GM18519 (cell line): ENCODE data around the gene MAP3K14.

Experiments
- ATAC-seq: cut with Tn5 transposase; IDR thresholded peaks from one replicate; pipeline ENCODE4 v1.9.1; 2021; ENCODE audit warnings: mild to moderate bottlenecking, moderate library complexity; ENCODE audit not compliant: unreplicated experiment, low FRiP score

The MAP3K14 gene

DNA sequence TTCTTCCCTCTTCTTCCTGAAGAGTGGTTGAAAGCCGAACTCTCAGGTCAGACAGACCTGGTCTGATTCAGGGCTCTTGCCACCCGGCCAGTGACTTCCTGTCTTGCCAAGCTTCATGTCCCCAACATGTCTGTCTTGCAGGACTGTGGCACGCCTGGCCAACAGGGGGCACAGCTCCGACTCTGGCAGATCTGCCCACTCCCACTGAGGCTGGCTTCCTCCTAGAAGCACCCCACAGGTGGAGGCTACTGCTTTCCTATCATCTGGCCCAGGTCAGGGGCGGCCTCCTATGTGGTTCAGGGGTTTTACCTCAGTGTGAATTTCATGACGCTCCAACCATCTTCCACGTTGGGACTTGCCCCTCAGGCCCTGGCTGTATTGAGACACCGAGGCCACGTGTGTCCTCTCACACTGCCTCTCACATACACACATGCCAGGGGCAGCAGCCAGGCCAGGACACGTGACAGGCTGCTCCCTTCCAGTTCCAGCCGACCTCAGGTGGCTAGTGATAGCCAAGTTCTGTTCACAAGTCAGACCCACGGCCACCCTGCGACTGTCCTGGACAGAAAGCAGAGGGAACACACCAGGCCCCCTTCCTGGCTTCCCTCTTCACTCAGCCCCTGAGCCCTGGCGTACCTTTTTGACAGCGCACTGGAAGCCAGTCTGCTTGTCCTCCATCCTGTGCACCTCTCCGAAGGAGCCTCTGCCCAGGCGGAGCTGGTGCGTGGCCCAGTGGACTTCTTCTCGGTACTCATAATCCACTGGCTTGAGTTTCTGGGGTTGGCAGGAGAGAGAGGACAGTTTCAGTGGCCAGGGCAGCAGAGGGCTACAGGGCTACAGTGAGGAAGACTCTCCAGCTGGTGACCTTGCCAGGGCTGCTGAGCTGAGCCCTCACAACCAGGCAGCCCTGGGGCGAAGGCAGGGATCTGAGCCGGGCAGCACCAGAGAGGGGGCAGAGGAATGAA is 32.4 kb downstream of the MAP3K14 start:
- ATAC-seq = no peak

DNA sequence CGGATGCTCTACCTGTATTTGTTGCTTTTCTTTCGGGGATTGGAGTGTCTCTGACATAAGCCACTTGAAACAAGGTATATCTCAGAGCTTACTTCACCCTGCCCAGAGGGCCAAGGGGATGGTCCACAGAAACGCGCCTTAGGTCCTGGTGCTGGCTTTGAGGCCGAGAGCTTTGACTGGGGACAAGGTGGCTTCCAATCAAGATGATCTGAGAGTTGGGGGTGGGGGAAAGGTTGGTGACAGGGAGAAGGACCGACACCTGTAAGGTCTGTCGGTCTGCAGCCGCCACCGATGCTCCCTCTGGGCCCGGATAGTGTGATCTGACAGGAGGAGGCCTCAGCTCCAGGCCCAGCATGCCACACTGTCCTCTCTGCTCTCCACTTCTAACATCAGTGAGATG is 33.1 kb downstream of the MAP3K14 start:
- ATAC-seq = no peak

DNA sequence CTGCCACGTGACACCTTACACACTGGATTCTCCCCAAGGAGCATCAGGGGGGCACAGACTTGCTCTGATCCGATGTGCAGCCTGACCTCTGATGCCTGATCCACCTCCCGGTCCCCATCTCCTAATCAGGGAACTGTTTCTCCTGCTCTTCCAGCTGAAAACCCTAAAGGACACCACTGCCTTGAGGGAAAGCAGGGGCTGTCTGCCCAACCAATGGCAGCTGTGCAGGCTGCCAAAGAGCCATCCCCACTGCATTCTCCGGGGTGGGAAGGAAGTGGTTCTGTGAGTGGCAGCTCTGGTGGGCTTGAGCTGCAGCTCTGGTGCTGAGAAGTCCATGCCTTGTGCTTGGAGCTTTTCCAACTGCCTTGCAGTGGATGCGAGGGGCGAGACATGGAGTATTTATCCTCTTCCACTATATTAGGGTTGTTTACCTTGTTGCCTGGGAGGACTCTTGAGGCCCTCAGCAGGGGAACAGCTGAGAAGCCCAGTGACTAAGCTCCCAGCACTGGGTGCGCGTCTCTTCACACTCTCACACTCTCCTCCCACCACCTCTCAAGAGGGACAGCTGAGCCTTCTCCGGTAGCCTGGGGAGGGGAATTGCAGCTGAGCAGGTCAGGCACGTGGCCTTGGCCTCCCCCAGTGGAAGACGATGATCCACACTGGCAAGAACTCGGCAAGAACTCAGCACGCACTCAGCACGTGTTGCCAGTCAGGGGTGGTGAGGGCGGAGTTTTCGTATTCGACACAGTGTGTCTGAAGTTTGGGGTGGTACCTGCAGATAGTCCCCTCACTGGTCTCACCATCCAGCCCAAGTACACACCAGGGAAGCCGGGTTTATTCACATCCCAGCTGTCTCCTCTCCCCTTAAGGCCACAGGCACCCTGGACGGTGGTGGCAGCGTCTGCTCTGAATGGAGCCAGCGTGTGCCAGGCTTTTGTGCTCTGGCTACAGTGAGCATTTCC is 33.9 kb downstream of the MAP3K14 start:
- ATAC-seq = no peak

DNA sequence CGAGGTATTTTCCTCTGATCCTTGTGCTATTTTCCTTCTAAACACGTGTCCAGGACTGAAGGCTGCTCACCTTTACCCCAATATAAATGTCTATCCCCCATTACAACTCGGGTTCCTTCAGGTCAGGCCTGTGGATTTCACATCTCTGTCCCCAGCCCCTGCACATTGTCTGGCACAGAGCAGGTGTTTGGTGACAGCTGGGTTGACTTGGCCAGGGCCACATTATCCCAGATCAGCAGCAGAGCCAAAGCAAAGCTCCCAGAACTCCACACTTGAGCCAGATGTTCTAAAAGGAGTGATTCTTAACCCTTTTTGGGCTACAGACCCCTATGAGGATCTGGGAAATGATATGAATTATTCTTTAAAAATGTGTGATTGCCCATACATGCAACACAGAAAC is 36.9 kb downstream of the MAP3K14 start:
- ATAC-seq = no peak

DNA sequence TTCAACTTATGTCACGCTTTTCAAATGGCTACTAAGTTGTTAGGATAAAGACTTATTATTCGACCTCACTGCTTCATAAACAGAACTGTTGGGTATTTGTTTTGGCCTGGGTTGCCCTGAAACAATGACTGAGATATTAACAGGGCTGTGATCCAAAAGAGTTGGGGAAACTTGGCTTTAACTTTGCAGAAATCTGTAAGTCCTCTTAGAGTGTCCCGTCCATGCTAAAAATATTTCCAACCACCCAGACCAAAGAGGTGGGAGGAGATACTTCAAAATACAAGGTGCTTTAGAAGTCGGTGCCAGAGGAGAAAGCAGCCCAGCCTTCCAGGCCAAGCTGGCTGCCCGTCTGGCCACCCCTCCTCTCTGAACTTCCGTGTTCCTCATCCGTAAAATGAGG is 38.8 kb downstream of the MAP3K14 start:
- ATAC-seq = no peak

DNA sequence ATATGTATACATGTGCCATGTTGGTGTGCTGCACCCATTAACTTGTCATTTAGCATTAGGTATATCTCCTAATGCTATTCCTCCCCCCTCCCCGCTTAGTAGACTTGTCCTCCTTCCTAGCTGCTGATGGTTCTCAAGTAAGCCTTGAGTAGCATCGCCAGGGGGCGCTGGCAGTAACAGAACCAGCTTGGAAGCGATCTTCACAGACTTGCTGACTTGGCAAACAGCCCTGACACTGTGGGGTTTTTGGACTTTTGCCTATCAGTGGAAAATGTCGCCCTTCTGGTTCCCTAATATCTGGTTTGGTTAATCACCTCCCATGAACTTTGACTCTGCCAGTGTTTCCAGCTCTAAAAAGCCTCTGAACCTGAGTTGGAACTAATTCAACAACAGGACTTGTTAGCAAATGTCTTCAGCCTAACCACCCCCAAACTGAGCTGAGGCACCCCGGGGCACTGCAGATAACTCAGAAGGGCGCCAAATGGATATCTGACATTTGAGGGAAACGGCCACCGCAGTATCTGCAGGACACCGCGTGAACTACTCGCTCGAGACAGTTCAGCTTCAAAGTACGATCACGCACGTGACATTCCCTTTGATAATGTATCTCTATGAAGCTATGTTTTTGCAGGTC is 39.5 kb downstream of the MAP3K14 start:
- no peak for ATAC-seq

DNA sequence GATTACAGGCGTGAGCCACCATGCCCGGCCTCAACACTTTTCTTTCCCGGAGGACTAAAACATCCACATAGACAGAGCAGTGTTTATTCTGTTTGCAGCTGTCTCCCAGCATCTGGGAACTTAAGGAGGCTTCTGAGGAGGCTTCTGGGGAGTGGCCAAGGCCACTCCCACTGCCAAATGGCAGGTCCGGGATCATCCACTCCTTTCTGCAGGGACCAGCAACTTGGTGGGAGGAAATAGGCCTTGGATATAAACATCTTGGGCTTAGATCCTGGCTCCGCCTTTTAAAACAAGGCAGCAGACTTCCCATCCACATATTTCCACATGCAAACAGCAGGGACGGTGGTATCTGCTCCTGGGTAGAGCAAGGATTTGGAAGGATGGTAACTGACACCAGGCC is 40.8 kb downstream of the MAP3K14 start:
- ATAC-seq = no peak

DNA sequence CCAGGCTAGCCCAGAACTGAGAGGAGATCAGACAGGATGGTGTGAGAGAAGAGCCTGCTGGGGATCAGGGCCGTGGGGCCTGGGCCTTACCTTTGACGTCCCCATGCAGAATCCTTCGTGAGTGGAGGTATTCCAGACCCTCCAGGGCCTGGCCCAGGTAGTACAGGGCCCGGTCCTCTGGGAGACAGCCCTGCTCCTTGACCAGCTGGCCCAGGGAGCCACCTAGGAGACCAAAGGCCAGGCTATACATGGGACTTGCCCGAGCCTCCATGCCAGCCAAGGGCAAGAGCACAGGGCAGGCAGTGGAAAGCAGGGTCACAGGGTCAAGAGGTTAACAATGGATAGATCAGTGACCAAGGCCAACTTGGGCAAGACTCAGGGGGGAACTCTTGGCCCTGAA is 42.8 kb downstream of the MAP3K14 start:
- ATAC-seq = no peak

DNA sequence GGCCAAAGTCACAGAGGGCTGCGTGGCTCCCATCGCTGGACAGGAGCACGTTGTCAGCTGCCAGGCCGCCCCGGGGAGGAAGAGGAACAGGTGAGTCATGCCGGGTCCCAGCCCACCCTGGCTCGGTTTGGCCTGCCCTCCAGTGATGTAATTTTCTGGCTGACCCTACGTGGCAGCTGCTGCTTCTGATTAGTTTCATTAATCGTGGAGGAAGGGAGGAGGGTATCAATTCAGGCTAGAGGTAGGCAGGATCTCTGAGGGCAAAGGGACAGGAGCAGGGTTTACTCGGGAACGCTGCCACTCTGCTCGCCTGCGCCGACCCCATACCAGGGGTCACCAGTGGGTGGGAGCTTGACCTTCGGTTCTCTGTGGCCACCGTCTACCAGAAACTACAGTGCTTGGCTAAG is 43.3 kb downstream of the MAP3K14 start:
- ATAC-seq = no peak

DNA sequence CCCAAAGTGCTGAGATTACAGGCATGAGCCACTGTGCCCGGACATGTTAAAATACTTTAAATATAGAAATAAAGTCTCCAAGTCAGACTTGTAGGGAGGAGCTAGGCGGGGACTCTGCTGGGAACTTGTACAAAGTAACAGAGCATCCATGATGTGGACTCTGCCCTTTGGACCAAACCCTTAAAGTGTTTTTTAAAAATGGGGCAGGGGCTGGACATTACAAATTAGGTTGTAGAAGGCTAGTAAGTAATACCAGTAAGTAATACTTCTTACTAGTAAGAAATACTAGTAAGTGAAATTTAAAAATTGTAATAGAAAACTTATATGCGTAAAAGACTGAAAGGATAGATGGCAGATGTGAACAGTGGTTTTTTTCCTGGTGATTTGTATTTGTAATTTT is 45.2 kb downstream of the MAP3K14 start:
- no peak for ATAC-seq

DNA sequence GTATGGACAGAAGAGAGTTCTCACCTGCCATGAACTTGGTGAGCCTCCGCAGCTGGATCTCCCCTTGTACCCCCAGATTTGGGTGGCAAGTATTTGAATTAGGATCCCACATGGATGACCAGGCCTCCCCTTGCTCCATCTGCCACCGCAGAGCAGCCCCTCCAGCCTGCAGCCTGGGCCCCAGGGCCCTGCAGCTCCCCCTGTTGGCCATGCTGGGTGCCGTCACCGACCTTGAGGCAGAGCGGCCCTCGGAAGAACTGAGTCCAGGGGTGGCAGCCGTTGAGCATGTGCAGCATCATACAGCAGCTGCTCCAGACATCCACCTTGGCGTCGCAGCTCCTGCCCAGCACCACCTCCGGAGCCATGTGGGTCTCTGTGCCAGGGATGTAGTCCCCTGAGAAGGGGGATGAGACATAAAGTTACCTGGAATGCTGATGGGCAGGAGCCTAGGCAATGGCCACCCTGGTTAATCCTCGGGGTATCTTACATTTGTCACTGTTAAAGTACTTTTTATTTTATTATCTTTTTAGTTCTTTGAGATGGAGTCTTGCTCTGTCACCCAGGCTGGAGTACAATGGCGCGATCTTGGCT is 45.9 kb downstream of the MAP3K14 start:
- ATAC-seq = no peak

DNA sequence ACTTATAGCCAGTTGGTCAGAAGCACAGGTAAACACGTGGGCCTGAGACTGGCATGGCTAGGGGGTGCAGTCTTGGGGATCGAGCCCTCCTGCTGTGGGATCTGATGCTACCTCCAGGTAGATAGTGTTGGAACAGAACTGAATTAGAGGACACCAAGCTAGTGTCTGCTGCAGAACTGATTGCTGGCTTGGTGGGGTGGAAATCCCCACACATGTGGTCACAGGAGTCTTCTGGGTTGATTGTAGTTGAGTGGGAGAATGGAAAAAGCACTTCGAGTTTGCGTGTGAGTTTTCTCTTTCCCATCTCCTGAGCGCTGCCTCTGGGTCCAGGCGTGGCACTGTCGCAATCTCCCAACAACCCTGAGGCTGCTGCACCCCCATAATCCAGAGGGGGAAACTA is 46.9 kb downstream of the MAP3K14 start:
- ATAC-seq = no peak

DNA sequence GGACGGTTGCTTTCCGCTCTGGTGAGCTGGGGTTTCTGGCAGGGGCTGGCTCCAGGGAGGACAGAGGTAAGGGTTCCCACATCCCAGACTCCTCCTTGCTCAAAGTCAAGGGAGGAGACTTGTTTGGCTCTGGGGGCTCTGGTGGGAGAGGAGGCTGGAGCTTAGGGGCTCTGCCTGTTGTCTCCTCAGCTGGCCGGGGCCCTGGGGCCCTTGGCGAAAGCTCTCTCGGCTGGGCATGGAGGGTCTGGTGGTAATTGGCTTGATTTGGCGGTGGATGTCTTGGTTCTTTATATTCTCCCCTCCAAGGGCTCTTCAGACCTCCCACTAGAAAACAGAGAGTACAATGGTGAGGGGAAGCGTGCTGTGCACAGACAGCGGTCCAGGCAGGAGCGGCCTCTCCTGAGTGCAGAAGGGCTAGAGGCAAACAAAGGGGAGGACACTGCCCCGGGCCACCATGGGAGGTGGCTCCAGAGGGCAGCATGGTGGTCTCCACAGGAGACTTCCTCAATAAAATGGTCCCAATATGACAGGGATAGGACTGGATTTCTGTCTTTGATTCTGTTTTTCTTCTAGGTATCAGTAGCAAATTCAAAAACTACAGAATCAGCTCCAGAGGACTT is 49.3 kb downstream of the MAP3K14 start:
- ATAC-seq = no peak

DNA sequence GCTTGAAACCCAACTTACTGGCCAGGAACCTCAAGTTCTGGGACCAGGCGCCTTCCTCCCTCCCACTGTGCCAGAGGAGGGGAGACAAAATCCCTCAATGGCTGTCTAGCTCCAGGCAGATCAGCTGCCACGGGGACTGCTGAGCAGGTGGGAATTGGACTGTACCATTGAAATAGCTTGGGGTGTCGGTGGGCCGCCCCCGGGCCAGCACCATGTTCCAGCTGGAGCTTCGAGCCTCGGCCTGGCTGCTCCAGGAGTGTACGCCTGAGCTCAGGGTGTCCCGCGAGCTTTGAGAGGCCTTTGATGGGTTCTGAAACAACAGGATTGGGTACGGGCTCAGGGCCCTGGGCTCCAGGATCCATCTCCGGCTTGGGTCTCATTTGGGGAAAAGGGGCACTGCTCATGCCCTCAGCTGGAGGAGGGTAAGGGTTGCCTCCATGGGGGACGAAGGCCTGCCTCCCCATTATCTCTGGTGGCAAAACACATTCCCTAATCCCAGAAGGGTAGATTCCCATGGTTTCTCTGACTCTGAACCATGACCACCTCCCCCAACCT is 50.4 kb downstream of the MAP3K14 start:
- no peak for ATAC-seq

DNA sequence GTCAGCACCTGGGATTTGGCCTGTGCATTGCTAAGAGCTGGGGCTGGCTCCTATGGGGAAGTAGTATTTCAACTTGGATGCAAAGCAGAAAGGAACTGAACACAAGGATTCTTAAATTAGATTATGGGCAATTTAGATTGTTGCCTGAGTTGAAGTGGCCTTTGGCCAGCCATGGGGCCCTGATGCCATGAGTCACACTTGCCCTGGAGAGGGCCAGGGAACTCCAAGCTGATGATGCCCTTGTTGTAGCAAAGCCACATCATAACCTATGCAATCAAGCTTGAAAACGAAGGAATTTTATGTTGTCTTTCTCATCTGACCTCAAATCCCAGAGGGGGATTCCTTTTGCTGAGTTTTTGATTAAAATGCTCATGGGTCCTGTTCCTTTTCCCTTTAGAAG is 51.0 kb downstream of the MAP3K14 start:
- no peak for ATAC-seq

DNA sequence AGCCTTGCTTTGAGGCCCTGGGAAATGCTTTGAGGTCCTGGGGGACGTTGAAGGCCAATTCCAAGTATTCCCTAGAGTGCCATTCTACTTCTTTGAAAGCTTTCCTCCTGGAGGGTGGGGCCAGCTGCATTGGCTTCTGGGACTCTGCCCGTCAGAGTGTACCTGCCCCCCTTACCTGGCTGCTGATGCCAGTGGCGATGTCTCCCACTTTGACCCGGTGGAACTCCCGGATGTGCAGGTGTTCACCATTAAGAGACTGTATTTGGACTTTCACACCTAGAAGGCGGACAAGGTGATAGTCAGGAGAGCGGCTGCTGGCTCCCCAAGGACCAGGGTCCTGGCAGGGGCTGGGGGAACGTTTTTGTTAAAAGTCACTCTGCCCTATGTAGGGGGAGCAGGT is 51.8 kb downstream of the MAP3K14 start:
- no peak for ATAC-seq

DNA sequence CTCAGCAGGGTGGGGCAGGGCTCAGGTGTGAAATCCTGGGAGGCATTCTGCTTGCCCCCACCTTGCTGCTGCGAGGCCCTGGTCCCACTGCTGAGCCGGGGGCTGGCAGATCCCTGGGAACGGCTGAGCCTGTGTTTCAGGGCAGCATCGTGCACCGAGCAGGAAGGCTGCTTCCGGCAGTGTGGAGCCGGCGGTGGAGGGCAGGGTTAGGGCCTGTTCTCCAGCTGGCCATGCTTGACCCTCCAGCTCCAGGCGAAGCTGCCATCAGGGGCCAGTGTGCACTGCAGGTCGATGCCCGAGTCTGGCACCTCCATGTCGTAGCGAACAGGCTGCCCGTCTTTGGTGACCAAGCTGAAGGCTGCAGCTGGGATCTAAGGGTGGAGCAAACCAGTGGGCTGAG is 52.4 kb downstream of the MAP3K14 start:
- ATAC-seq = no peak

DNA sequence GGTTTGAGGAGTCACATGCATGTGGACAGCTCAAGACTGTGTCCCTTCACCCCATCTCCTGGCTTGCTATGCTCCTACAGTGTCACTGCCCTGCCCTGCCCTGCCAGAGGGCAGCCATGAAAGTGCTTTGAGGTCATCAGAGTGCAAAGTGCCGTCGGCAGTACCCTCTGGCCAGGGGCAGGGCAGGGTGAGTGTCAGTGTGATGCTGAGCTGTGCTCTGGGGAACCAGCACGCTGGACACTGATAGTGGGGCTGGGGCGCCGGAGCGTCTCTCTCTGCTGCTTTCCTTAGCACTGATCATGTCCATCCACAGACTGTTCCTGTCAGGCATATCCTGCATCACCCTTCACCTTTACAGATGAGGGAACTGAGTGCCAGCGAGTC is 53.4 kb downstream of the MAP3K14 start:
- no peak for ATAC-seq

DNA sequence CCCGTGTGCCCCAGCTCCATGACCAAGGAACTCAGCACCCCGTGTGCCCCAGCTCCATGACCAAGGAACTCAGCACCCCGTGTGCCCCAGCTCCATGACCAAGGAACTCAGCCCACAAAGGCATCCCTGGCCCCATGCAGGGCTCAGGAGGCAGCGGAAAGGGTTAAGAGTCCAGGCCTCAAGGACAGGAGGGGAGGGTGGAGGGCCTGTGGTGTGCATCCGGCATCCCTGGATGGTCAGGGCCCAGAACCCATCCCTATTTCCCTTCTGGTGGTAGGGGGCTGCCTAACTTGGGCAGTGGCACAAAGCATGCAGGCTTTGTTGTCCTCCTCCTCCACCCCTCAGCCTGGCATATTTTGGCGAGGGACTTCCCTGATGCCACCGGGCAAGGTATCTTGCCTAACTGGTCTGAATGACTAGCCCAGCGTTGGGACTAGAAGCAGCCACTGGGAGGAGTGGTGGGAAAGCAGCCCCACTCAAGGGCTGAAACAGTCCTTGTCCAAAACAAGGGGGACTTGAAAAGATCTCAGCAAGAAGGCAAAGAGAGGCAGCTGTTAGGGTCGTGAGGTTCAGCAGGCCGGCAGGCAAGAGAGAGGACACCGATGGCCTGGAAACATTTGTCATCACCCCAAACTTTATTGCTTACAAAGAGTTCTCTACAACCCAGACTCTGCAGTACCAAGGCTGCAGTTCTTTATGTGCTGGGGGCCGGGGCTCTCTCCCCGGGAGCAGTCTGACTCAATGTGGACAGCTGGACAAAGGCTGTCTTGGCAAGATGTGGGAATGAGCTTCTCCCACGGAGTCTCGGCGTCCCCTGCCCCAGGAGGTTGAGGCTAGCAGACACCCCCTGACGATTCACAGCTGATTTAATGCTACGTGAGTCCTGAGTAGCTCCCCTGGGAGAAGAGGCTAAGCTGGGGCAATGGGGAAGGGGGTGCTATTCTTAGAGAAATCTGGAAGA is 54.0 kb downstream of the MAP3K14 start:
- ATAC-seq = no peak
